Choroid plexus epithelial cell (primary cell): Measurements from ENCODE around the gene GPHN.
A peak's percentile ranks its signal among the peaks of the same experiment; 100 is the strongest.
"Not testable (repeated sequence)": the region's sequence is repeated elsewhere in the genome, so short reads cannot be mapped to it uniquely, and the experiment has no call there.

ENCODE experiments used
- DNase-seq: peaks from one replicate; pipeline ENCODE4 v3.0.0-alpha.2; 2010; ENCODE audit warnings: low read depth
- H3K4me3 ChIP-seq: 2 replicates; pipeline ENCODE4 v1.5.1; 2011; ENCODE audit warnings: low read depth, mild to moderate bottlenecking, control low read depth, low read length, moderate library complexity
- CTCF ChIP-seq: conservative IDR thresholded peaks from 2 replicates; pipeline ENCODE4 v1.5.1; 2011; ENCODE audit warnings: low read depth, mild to moderate bottlenecking, control low read depth, inconsistent platforms, low read length, moderate library complexity

GPHN gene

GRCh38 chr14:66813636-66814035 lies 305.7 kb downstream of the GPHN start:
- no peak overlapping the region for H3K4me3 ChIP-seq
- DNase-seq = no peak
- no peak for TF ChIP-seq CTCF

- no peak for TF ChIP-seq CTCF
- DNase-seq = peak; percentile 6
- H3K4me3 ChIP-seq = no peak overlapping the region
These were observed 307.7 kb downstream of the GPHN start for GRCh38 chr14:66815687-66816086.

GRCh38 chr14:66824251-66824650 lies 316.3 kb downstream of the GPHN start:
- no peak for DNase-seq
- TF ChIP-seq CTCF = no peak
- no peak overlapping the region for H3K4me3 ChIP-seq

- H3K4me3 ChIP-seq = no peak overlapping the region
- no peak for DNase-seq
- TF ChIP-seq CTCF = no peak
These were observed 319.2 kb downstream of the GPHN start for GRCh38 chr14:66827182-66827581.

- TF ChIP-seq CTCF = no peak
- DNase-seq = no peak
These were observed 323.2 kb downstream of the GPHN start for GRCh38 chr14:66831173-66831572.

GRCh38 chr14:66833816-66834215 lies 325.9 kb downstream of the GPHN start:
- no peak for TF ChIP-seq CTCF
- no peak for DNase-seq
- no peak overlapping the region for H3K4me3 ChIP-seq

More at GRCh38 chr14:66831173-66831572, 323.2 kb downstream of the GPHN start:
- no peak overlapping the region for H3K4me3 ChIP-seq

- not testable (repeated sequence) for DNase-seq, H3K4me3 ChIP-seq
These were observed 329.5 kb downstream of the GPHN start for GRCh38 chr14:66837436-66837835.
